Hepatic stellate cell (primary cell): ENCODE results near the gene CFAP61.
A peak's percentile ranks its signal among the peaks of the same experiment; 100 is the strongest.
"Not testable (repeated sequence)": the region's sequence is repeated elsewhere in the genome, so short reads cannot be mapped to it uniquely, and the experiment has no call there.

Source experiments
- DNase-seq: peaks from one replicate; pipeline ENCODE4 v3.0.0; 2011; ENCODE audit warnings: low spot score

The CFAP61 gene

DNA sequence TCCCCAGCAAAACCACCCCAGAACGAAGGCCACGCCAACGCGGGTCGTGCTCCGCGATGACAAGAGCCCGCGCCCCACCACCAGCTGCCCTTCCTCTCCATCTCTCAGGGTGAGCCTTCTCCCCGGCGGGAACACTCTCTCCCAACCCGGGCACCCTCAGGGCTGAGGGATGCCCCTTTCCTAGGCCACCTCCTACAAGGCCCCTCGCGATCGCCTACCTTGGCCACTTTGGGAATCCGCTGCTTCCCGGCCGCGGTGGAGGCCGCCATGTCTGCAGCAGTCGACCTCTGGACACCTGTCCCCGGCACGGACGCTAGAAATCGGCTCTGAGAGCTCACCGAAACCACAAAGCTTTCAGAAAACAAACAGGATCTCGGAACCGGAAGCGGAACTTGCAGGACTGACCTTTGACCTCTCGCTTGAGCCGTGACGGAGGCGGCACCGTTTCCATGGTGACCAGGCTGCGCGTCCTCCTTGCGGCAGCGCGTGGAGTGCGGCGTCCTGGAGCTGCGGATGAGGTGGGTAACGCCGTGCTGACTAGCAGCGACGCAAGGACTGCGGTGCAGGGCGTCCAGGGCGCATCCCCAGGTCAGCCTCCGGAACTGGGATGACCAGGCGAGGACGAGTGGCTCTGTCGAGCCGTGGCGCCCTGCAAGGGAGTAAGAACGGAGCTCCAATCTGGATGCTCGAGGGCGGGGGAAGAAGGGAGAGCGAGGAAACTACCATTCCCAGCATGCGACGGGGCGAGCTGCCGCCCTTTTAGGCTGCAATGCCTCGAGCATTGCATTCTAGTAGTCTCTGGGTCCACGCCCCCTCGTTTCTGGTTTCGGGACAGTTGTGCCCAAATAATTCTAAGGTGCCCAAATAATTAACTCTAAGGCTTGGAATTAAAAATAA is at the start of gene CFAP61, which contains the start of gene CRNKL1:
Gene CFAP61, plus strand, starts transcription at position 459 of the 897 bp plus-strand sequence. CDS start 4,122 bp downstream, outside the sequence.
Gene CRNKL1, minus strand, starts transcription at position 393 of the 897 bp plus-strand sequence. Its CDS starts 124 bp downstream, at position 269.
- DNase-seq, result peak; percentile 89

GRCh38 chr20:20003031-20003954 is 49.0 kb upstream of the CFAP61 start:
- no peak for DNase-seq

DNA sequence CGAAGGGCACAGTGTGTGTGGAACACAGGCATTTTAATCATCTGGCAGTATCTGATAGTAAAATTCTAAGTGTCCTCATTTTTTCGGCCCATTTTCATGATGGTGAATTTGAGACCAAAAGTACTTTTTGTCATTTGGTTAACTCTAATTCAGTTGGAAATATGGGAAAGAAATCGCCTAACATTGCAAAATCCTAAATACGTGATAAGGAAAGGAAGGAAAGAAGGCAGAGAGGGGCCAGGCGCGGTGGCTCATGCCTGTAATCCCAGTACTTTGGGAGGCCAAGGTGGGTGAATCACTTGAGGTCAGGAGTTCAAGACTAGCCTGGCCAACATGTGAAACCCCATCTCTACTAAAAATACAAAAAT is 48.4 kb upstream of the CFAP61 start:
- not testable (repeated sequence) for DNase-seq

GRCh38 chr20:20005342-20005741 is 47.0 kb upstream of the CFAP61 start:
- no peak for DNase-seq

- DNase-seq, result no peak
Observed at GRCh38 chr20:20009784-20010253, 42.5 kb upstream of the CFAP61 start.

DNA sequence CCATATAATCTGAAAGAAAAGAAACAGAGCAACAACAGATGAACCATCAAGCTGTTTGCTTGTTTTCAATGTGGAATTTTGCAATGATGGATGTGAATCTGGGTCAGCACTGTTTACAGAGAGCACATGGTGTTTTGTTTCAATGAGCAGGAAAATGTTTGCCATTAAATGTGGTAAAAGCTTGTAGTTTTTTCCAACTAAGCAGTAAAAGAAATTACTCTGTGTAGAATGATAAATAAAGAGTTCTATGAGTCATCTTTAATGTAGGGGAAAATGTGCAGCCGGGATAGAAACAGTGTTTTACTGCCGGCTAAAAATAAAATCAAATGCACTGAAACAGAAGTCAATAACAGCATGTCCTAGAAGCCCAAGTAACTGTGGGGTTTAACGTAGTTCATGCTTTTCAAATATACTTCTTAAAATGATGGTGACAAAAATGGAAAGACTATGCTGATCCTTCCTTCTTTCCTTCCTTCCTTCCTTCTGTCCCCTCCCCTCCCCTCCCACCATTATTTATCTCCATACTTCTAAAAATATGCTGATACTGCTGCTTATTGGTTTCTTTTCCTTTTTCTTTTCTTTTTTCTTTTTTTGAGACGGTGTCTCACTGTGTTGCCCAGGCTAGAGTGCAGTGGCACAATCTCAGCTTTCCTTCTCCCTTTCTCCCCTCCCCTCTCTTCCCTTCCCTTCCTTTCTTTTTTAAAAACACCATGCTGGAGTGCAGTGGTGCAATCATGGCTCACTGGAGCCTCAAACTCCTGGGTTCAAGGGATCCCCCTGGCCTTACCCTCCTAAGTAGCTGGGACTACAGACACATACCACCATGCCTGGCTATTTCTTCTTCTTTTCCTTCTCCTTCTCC is 41.5 kb upstream of the CFAP61 start:
- DNase-seq, result peak; percentile 50

DNA sequence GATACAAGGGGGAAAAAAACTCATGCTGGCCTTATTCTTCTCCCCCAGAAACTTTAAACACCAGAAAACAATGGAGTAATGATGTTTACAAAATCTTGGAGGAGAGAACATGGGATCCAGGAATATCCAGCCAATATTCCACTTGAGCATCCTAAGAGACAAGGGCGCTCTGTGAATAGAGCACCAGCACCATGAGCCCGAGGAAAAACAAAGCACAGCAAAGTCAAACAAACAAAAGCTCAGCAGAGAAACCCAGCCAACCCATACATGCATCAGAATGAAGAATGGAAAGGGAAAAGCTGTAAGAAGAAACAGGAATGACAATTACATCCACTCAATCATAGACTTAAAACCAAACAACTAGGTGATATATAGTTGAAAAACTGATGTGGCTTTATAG is 39.8 kb upstream of the CFAP61 start:
- DNase-seq, result no peak

GRCh38 chr20:20014659-20015058 is 37.7 kb upstream of the CFAP61 start:
- DNase-seq, result no peak

DNA sequence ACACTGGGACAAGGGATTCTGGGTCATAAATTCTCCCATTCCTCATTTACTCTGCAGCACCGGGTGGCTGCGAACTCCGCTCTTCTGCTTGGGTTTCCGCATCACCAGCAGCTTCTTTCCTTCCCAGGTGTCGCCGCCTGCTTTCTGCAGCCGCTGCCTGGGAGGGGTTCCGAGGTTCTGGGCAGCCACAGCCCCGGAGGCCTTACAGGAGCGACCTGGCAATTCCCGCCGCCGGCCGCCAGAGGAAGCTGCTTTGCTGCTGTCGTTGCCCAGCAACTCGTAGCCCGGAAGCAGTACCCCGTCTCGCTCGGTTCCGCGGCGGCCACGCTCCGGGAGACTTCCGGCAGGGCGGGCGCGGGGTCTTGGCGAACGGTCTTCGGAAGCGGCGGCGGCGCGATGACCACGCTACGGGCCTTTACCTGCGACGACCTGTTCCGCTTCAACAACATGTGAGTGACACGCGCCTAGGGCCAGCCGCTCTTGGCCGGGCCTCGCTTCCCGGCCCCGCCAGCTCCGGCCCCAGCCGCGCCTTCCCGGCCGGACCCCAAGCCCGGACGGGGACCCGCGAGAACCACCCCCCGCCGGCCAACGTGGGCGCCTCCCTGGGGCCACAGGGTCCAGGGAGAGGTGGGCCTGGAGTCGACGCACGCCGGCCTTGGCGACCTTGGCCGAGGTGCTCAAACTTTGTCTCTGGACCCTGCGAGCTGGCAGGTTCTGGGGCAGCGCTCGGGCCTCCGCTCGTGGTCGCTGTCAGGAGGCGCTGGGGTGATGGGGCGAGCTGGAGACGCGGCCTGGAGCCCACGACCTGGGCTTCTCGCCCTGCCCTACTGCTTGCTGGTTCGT is 35.1 kb upstream of the CFAP61 start, which contains the start of gene NAA20:
Gene NAA20, plus strand, starts transcription at position 362 of the 843 bp plus-strand sequence. Its CDS starts 35 bp downstream, at position 397.
- DNase-seq, result peak; percentile 92

DNA sequence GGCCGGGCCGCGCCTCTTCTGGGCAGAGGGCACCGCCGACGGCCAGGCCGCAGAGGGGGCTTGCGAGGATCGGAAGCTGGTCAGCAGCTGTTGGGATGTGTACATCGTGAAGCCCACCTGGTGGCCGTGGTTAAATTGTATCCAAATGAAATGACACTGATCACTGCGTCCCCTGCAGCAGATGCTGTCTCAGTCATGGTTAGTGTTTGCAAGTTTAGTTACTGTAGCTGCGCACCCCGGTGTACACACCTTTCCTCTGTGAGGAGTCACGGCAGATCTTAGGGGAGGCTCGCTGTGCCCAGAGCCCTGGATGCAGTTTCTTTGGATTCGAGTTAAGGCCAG is 34.5 kb upstream of the CFAP61 start:
- no peak for DNase-seq

DNA sequence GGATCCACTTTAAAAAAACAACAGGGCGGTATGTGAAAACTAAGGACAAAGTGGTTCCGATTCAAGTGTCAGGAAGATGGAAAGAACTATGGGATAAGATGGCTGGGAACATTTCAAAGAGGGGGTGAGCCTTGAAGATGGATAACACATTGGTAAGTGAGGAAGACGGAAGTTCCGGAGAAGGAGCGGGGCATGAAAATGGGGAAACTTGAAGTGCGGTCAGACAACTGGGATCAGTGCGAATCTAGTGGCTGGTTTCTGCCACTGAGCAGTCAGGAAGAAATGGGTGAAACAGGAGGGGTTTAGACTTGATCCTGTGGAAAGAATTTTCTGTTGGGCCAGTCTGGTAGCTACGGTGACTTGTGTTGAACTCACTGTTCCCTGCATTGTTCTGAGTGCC is 34.0 kb upstream of the CFAP61 start:
- no peak for DNase-seq

DNA sequence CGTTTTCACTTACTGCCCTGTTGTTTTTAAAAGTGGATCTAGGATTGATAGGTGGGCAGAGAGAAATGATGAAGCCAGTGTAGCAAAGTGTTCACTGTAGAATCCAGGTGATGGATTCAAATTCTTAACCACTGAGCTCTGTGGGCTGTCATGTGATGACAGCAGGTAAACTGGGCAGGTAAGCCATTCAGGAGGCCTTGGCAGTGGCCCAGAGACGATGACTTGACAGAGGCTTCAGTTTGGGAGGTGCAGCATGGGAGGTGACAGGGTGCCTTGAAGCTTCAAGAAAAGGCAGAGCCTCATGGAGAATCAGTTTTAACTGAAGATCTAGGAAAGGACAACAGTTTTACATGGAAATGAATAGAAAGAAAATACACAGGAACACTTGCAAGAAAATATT is 33.2 kb upstream of the CFAP61 start:
- DNase-seq, result no peak

DNA sequence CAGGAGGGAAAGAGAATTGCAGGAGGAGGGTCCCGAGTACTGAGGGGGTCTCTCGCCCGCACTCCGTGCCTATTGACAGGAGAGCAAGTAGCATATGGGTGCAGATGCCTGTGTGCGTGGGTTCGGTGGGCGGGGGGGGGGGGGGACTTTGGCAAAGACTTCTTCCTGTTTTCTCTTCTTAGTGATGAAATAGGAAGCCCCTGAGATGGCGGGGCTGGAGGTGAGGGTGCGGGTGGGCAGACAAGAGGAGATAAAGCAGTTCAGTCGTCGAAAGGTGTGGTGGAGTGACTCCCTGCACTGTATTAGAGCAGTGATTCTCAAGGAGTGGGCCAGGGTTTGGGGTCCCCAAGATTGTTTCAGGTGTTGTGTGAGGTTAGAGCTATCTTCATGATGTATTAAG is 31.4 kb upstream of the CFAP61 start:
- no peak for DNase-seq

- no peak for DNase-seq
Observed at GRCh38 chr20:20021835-20022234, 30.5 kb upstream of the CFAP61 start.

DNA sequence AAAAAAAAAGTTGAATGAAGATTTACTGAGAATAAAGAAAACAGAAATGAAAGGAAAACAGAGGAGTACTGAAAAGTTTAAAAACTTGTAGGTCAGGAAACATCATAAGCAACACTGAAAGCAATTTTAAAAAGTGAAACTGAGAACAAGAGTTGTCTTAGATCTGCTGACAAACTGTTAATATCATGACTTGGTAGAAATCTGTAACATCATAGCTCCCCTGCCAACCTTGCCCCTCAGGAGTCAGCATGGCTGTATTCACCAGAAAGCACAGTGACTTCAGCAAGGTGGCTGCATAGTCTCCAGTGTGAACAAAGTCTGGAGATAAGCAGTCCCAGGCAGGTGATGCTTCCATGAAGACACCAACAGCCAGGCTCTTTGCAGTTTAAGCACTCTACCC is 29.8 kb upstream of the CFAP61 start:
- DNase-seq, result no peak

GRCh38 chr20:20023395-20023794 is 28.9 kb upstream of the CFAP61 start:
- DNase-seq, result no peak

DNA sequence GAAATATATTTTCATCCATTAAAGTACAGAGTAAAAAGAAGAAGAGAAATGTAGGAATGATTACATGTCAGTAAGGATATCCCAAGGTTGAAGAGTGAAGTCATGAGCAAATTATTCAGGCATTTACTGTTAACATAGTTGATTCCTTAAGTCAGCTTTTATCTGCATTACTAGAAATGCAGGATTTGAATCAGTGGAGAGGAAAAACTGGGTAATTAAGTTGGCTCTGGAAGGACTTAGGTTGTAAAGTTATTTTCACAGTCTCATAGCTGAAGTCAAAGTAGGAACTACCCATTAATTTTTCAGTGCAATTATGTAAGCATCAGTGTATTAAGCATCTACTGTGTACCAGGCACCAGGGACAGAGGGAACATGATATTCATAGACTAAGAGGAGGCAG is 27.4 kb upstream of the CFAP61 start:
- DNase-seq, result peak; percentile 27

- DNase-seq, result no peak
Observed at GRCh38 chr20:20027284-20027683, 25.0 kb upstream of the CFAP61 start.

- DNase-seq, result no peak
Observed at GRCh38 chr20:20031790-20032189, 20.5 kb upstream of the CFAP61 start.

DNA sequence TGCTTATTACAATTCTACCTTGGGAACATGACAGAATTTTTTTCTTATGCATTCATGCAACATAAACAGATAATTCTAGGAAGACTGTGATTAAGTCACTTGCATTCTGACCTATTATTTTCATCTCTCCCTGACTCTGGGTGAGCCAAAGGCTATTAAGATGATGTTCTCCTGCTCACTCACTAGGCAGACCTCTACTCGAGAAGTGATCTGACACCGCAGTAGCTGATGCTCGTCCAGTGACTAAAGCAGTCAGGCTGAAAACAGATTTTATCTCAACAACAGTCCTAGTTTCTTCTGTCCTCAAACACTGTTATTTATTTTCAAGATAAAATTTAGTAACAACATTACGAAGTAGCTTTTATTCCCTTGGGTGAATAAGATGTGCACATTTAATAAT is 17.8 kb upstream of the CFAP61 start:
- no peak for DNase-seq

DNA sequence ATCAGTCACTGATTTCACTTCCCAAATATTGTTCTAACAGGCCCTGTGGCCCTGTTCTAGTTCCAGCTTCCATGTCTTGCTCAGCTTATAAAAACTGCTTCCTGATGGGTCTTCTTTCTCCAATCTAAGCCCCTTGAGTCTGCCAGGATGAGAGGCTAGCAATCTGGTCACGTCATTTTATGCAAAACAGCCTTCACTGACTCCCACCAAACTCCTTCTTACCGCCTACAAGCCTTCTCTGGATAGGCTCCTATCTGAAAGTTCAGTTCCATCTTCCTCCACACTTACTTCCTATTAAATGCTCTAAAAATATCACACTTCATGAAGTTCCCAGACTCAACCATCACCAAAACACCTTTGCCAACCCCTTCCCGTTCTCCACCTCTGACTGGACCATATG is 15.6 kb upstream of the CFAP61 start:
- no peak for DNase-seq
